Measurements from ENCODE around the gene POLR1A. TPM values are rescaled to one million over a fixed set of nuclear protein-coding genes. Genes with fewer than 3 reads are reported as not detected.
A peak's percentile ranks its signal among the peaks of the same experiment; 100 is the strongest.
"Not testable (repeated sequence)": the region's sequence is repeated elsewhere in the genome, so short reads cannot be mapped to it uniquely, and the experiment has no call there.

POLR1A gene
- total RNA-seq, 2 donors from 2014 or later, result 19.0 to 38.2 TPM

GRCh38 chr2:85995648-85996529, 109.8 kb downstream of the POLR1A start:
- peak overlapping the region; percentile 62 to 92 for H3K27ac ChIP-seq
- DNase-seq (ENCODE audit: low spot score), result no peak
- H3K27me3 ChIP-seq (replicated peaks; ENCODE audit: insufficient read depth), result no peaks in the 10 kb centered on the region
- no peak for ATAC-seq (ENCODE audit: insufficient number of reproducible peaks, low FRiP score, low read depth)
- TF ChIP-seq CTCF (IDR thresholded peaks at IDR 0.05), result no peak
- no peaks in the 10 kb centered on the region for H3K36me3 ChIP-seq
- H3K9me3 ChIP-seq, result no peaks in the 10 kb centered on the region
- no peak overlapping the region for H3K4me3 ChIP-seq
- peaks cover 55 to 65% of the 10 kb centered on the region in 2 donors for H3K4me1 ChIP-seq (ENCODE audit: control insufficient read depth in 1 of 2, low read depth in 2 of 2)

GRCh38 chr2:85994897-85995647, 110.6 kb downstream of the POLR1A start:
- DNase-seq (ENCODE audit: low spot score) (no peak), ATAC-seq (ENCODE audit: insufficient number of reproducible peaks, low FRiP score, low read depth) (no peak)
- H3K27ac ChIP-seq, result no peak overlapping the region

GRCh38 chr2:85994421-85994777, 111.3 kb downstream of the POLR1A start:
- no peaks in the 10 kb centered on the region for H3K9me3 ChIP-seq
- DNase-seq (ENCODE audit: low spot score) (no peak), ATAC-seq (ENCODE audit: insufficient number of reproducible peaks, low FRiP score, low read depth) (no peak)
- TF ChIP-seq CTCF (IDR thresholded peaks at IDR 0.05), result no peak
- no peaks in the 10 kb centered on the region for H3K36me3 ChIP-seq
- H3K4me1 ChIP-seq (ENCODE audit: control insufficient read depth in 1 of 2, low read depth in 2 of 2), result peaks cover 40 to 50% of the 10 kb centered on the region in 2 donors
- no peak overlapping the region for H3K4me3 ChIP-seq
- peak overlapping the region in 1 of 2 donors; percentile 13 for H3K27ac ChIP-seq
- no peaks in the 10 kb centered on the region for H3K27me3 ChIP-seq (replicated peaks; ENCODE audit: insufficient read depth)

More at GRCh38 chr2:85994897-85995647, 110.6 kb downstream of the POLR1A start:
- Histone ChIP-seq H3K4me3 (no peak overlapping the region), H3K36me3 (no peaks in the 10 kb centered on the region), H3K27me3 (replicated peaks; ENCODE audit: insufficient read depth) (no peaks in the 10 kb centered on the region), H3K9me3 (no peaks in the 10 kb centered on the region), H3K4me1 (ENCODE audit: control insufficient read depth in 1 of 2, low read depth in 2 of 2) (peaks cover 47 to 56% of the 10 kb centered on the region in 2 donors)
- TF ChIP-seq CTCF (IDR thresholded peaks at IDR 0.05), result no peak

GRCh38 chr2:85992611-85993010, 113.1 kb downstream of the POLR1A start:
- Histone ChIP-seq H3K4me3 (no peak overlapping the region), H3K9me3 (no peaks in the 10 kb centered on the region), H3K27me3 (replicated peaks; ENCODE audit: insufficient read depth) (no peaks in the 10 kb centered on the region), H3K4me1 (ENCODE audit: control insufficient read depth in 1 of 2, low read depth in 2 of 2) (peaks cover 24 to 32% of the 10 kb centered on the region in 2 donors), H3K36me3 (no peaks in the 10 kb centered on the region), H3K27ac (no peak overlapping the region)
- ATAC-seq (ENCODE audit: insufficient number of reproducible peaks, low FRiP score, low read depth) (no peak), DNase-seq (ENCODE audit: low spot score) (no peak)
- TF ChIP-seq CTCF (IDR thresholded peaks at IDR 0.05), result no peak

GRCh38 chr2:85992053-85992452, 113.6 kb downstream of the POLR1A start:
- H3K36me3 ChIP-seq; H3K9me3 ChIP-seq; H3K27ac ChIP-seq; H3K27me3 ChIP-seq (replicated peaks; ENCODE audit: insufficient read depth); DNase-seq (ENCODE audit: low spot score); ATAC-seq (ENCODE audit: insufficient number of reproducible peaks, low FRiP score, low read depth); H3K4me3 ChIP-seq: not testable (repeated sequence)
- H3K4me1 ChIP-seq (ENCODE audit: control insufficient read depth in 1 of 2, low read depth in 2 of 2), result peaks cover 19 to 26% of the 10 kb centered on the region in 2 donors
